GM10847 (cell line): ENCODE data around the gene GMIP.

ENCODE experiments used
- POLR2A ChIP-seq: IDR thresholded peaks from 2 replicates; pipeline ENCODE4 v1.6.1; 2011; ENCODE audit not compliant: insufficient read length; ENCODE audit errors: extremely low read depth

The GMIP gene

DNA sequence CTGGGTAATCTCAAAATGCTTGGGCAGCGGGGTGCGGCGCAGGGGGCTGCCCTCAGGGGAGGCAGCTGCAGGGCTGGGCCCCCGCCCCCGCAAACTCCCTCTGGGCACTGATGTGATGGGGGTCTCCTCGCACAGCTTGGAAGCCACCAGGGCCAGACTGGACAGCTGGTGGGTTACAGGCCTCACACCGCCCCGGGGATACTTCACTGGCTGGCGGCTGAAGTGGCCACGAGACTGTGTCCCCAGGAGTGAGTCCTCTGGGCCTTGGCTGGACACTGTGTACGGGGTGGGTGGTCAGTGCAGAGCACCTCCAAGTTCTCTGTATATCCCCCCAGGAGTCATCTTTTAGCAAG, 13.4 kb downstream of the GMIP start:
- no peak for TF ChIP-seq POLR2A

DNA sequence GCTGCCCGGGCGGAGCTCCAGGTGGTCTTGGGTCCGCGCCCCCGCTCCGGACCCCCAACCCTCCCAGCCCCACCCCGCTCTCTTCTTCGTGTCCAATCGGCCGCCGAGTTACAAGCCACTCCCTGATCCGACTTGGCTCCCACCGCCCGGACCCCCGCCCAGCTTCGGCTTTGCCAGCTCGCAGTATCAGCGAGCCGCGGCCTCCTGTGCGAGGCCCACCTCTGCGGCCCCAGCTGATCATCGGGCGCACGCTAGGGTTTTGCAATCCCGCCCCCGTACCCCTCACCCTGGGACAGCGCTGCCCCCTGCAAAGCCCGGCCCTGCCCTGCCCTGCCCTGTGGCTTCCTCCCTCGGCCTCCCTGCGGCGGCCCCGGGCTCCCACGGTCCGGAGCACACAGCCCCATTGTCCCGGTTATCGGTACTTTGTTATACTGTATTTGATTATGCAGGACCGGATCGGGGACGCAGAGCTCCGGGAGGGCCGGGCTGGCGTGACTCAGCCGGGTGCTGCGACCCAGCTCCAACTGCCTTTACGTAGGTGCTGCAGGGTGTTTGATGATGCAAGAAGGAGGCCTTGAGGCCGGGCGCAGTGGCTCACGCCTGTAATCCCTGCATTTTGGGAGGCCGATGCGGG, 14.8 kb downstream of the GMIP start:
- TF ChIP-seq POLR2A = no peak

DNA sequence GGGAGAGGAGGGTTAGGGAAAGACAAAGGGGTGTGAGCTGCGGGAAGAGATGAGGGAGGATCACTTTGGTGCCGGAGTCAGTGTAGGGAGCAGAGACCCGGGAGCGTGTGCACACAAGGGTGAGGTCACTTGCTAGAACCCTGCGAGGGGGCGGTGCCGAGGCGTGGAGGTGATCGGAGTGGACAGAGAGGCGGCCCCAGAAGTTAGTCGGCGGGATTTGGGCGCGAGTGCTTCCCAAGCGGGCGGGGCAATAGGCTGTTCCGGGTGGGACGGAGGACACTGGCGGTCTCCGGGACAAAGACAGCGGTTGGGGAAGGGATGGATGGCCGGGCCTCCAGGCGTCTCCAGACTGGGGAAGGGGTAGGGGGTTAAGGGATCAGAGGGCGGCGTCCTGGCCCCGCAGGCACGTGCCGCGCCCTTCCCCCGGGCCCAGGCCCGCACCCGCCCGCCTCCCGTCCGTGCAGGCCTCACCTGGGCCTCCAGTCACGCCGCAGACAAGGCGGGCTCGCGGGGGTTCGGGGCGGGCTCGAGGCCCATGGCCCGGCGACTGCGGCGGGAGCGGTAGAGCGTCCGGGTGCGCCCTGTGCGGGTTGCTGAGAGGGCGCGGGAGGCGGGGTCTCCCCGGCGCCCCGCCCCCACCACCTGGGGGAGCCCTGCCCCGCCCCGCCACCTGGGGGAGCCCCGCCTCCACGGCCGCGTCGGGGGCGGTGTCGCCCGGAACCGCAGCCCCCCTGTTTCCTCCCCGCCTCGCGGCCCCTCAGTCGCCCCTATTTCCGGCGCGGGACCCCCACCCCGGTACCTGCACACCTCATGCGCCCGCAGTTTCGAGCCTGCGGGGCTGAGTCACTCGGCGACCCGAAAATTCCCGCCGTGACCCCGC, 15.6 kb downstream of the GMIP start, which contains the start of gene LPAR2:
TSS of gene LPAR2 (minus strand) at position 600 of the 880 bp plus-strand sequence. CDS start 945 bp downstream, outside the sequence.
- TF ChIP-seq POLR2A = peak; percentile 51

DNA sequence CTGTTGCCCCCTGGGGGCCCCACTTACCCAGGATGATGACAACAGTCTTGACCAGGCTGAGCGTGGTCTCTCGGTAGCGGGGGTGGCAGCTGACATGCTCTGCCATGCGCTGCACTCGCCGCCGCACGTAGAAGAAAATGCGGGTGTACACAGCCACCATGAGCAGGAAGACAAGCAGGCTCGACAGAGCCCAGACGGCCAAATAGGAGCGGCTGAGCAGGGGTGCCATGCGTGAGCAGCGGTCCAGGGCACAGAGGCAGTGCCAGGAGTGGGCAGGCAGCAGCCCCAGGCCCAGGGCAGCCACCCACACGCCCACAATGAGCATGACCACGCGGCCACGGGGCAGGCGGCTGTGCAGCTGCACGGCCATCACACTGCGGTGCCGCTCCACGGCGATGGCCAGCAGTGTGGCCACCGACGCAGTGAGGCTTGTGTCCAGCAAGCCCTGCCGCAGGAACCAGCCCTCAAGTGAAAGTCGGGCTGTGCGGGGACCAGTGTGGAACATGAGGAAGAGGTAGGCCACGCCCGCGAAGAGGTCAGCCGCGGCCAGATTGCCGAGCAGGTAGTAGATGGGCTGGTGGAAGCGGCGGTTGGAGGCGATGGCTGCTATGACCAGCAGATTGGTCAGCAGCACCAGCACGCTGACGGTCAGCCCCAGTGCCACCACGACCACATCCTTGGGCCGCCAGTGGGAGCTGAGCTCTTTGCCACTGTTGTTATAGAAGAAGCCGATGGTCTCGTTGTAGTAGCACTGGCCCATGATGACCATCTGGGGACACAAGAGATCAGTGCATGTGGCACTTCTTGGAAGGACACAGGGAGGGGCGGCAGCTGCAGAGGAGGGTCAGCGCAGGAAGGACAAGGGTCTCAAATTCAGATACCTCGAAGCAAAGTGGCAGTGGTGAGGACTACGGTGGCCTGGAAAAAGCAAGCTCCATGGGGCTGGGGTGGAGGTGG, 16.7 kb downstream of the GMIP start:
- no peak for TF ChIP-seq POLR2A

DNA sequence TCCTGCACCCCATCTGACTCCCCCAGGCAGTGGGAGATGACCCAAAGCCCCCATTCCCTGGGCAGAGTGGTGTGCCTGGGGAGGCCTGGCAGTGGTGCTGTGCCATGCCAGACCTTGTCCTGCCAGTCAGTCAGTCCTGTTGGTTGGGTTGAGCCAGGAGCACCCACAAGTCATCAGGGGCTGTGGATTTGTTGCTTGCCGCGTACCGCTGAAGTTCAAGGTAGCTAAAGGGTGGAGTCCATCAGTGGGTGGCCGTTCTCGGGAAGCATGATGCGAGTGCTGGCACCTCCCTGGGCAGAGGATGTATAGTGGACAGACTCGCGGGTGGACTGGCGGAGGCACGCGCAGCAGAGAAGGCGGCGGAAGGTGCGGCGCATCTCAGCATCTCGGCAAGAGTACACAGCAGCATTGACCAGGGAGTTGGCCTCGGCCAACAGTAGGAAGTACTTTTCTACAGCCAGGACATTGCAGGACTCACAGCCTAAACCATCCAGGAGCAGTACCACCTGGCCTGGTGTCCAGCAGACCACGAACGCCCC, 19.4 kb downstream of the GMIP start:
- no peak for TF ChIP-seq POLR2A

DNA sequence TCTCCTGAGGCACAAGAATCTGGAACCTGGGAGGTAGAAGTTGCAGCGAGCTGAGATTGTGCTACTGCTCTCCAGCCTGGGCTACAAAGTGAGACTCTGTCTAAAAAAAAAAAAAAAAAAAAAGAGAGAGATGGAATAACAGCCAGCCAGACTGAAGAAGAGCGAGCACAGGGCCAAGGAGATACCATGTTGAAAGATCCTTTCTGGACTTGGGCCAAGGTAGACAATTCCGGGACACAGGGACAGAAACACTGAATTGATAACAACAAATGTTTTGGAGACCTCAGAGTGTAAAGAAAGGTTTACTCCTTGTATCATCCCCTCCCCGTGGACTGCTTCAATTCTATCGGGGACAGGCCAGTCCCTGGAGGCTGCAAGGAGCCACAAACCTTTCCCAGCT, 20.1 kb downstream of the GMIP start:
- no peak for TF ChIP-seq POLR2A

DNA sequence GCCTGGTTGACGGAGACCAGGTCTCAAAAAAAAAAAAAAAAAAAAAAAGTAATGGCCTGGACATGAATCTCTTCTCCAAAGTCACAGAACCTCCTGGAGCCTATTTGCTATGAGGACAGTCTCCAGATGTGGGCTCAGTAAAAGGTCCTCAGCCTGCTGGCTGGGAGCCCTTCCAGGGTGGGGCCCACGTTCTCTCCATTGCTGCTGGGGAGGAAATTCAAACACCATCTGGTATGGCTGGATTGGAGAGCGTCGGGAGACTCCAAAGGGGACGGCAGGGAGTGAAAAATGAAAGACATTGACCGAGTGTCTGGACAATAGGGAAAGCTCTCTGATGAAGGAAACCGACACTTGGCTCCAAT, 23.6 kb downstream of the GMIP start:
- no peak for TF ChIP-seq POLR2A

DNA sequence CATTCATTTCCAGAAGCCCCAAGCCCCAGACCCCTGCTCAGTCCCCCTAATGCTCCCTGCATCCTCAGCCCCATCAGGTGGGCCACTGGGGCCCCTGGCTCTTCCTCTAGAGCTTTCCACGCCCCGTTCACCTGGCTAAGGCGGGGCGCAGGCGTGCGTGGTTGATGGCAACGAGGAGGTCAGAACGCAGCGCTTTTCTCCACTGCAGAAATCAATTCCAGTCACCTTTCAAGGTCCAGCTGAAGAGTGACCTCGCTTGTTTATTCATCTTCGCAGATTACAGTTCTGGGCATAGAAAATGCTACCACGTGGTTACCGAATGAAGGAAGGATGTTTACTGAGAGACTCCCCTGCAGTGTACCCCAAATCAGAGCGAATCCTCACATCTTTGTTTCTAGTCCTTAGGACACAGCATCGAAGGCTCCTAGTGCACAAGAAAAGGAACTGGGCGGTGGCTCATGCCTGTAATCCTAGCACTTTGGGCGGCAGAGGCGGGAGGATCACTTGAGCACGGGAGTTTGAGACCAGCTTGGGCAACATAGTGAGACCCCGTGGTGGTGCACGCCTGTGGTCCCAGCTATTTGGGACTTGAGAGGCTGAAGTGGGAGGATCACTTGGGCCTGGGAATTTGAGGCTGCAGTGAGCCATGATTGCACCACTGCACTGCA, 24.1 kb downstream of the GMIP start:
- TF ChIP-seq POLR2A = no peak

DNA sequence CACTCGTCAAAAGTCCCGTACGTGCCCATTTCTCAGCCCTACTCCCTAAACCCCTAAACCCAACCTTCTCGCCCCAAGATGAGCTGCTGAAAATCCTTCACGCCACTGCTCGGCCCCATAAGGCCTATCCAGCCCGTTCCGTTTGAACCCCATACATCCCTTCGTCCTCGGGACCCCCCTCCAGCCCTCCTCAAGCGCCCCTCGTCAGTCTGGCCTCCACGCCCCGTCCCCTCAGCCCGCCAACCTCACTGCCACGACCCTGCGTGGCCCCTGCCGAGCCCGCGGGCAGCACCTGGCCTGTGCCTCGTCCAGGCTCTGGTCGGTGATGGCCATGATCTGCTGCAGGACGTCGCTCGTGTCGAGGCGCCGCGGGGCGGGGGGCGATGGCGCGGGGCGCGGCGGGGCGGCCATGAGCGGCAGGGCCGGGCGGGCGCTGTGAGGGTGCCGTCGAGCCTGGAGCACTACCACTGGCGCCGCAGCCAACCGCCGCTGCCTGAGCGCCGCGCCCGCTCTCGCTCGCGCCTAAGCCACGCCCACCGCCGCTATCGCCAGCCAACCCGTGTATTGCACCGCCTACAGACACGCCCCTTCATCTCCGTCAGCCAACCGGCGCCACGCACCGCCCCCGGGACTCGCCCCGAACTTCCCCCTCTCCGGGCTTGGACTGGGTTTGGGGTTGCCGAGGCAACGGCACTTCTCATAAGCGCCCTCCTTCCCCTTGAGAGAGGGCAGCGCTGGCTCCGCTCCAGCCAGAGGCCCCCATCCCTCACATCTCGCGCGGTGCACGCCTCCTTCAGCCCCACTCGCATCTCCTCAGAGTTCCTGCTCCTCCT, 25.0 kb downstream of the GMIP start, which contains the start of gene PBX4:
TSS of gene PBX4 (minus strand) at position 469 of the 833 bp plus-strand sequence. CDS start at position 411, 58 bp downstream.
- no peak for TF ChIP-seq POLR2A

DNA sequence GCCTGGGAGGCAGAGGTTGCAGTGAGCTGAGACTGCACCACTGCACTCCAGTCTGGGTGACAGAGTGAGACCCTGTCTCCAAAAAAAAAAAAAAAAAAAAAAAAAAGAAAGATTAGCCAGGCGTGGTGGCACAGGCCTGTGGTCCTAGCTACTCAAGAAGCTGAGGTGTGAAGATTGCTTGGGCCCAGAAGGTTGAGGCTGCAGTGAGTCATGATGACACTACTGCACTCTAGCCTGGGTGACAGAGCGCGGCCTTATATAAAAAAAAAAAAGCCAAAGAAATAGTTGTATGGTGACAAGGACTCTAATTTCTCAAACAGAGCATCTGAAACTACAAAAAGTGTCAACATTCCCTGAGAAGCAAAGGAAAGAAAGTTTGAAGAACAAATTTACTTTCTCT, 28.4 kb downstream of the GMIP start:
- TF ChIP-seq POLR2A = no peak

DNA sequence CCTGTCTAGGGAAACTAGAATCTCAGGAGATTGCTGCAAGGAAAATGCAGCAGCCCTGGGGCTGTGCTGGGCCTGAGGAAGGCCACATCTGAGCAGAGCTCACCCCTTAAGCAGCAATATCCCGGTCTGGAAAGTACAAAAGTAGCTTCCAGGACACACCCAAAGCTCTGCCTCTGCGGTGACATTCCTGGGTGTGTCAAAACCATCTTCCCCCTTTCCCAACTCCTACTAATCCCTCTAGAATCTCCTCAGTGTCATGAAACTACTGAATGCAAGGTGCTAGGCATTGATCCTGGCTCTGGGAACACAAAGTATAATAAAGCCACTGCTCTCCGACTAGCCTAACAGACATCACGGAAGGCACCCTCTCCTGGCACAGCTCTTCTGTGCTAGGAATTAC, 30.0 kb downstream of the GMIP start:
- no peak for TF ChIP-seq POLR2A

DNA sequence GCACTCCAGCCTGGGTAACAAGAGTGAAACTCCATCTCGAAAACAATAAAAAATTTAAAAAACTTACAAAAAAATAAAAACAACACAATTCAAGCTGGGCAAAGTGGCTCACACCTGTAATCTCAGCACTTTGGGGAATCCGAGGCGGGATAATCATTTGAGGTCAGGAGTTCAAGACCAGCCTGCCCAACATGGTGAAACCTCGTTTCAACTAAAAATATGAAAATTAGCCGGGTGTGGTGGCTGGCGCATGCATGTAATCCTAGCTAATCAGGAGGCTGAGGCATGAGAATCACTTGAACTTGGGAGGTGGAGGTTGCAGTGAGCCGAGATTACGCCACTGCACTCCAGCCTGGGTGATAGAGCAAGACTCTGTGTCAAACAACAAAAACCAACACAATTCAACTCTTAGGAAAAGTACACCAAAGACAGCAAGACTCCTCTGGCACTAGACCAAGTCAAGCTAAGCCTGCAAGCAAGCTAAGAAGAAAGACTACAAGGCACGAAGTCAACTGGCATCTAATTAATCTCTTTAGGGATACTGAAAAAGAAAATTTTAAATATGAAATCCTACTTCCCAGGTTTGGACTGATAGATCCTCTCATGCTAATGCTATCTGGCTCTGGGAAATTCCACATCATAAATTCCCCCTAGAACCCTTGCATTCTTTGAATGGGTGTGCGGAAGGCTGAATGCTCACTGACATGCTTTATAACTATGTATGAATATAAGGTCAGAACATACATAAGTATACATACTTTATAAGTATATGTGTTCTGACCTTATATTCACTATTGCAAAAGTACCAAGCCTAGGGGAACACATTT, 32.9 kb downstream of the GMIP start:
- no peak for TF ChIP-seq POLR2A

DNA sequence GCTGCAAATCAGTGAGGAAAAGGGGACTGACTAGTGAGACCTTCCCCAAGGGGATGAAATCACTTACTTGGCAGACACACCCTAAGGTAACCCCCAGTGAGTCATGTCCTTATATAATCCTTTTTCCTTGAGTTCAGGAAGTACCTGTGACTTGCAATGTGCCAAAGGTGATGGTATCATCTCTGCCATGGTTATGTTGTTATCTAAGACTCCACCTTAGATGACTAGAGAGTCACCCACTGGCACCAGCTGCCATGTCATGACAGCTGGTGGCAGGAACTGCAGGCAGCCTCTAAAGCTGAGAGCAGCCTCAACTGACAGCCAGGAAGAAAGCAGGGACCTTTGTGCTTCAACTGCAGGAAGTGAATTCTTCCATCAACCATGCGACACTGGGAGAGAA, 37.4 kb downstream of the GMIP start:
- TF ChIP-seq POLR2A = no peak
